Brain microvascular endothelial cell (primary cell): ENCODE measurements around the gene PRKCQ.

Experiments used
- DNase-seq: peaks from one replicate; pipeline ENCODE4 v3.0.0-alpha.2; 2020
- H3K27ac ChIP-seq: fragments of 250-450 bp; sonication (Bioruptor Pico); 2 replicates; pipeline ENCODE4 v1.5.1; 2020; ENCODE audit warnings: mild to moderate bottlenecking, moderate library complexity
- H3K27me3 ChIP-seq: fragments of 250-450 bp; sonication (Bioruptor Pico); replicated peaks from 2 replicates; pipeline ENCODE4 v1.5.1; 2020; ENCODE audit warnings: mild to moderate bottlenecking
- H3K36me3 ChIP-seq: fragments of 250-450 bp; sonication (Bioruptor Pico); replicated peaks from 2 replicates; pipeline ENCODE4 v1.5.1; 2020; ENCODE audit warnings: mild to moderate bottlenecking
- H3K4me3 ChIP-seq: 2 replicates; pipeline ENCODE4 v1.5.1; 2011; ENCODE audit warnings: low read depth, mild to moderate bottlenecking, control low read depth, low read length, moderate library complexity
- CTCF ChIP-seq: IDR thresholded peaks from 2 replicates; pipeline ENCODE4 v1.5.1; 2011; ENCODE audit warnings: low read depth, mild to moderate bottlenecking, moderate library complexity, low read length, control low read depth, inconsistent platforms; ENCODE audit errors: missing control alignments
- in situ Hi-C: cut with HindIII; loops from 2 replicates; pipeline ENCODE4 v1.10.0; 2017; ENCODE audit warnings: low sequenced_read_pairs, low pct_ligation_motif_present

Gene PRKCQ

GRCh38 chr10:6580279-6581029, 378 bp upstream of the PRKCQ start:
- DNase-seq, result peak; percentile 8
- Histone ChIP-seq H3K27ac (no peak overlapping the region), H3K36me3 (no peaks in the 10 kb centered on the region), H3K4me3 (peak overlapping the region; percentile 60), H3K27me3 (peaks cover 16% of the 10 kb centered on the region)
- TF ChIP-seq CTCF, result peak; percentile 42
- in situ Hi-C loops, result no loop called here

DNA sequence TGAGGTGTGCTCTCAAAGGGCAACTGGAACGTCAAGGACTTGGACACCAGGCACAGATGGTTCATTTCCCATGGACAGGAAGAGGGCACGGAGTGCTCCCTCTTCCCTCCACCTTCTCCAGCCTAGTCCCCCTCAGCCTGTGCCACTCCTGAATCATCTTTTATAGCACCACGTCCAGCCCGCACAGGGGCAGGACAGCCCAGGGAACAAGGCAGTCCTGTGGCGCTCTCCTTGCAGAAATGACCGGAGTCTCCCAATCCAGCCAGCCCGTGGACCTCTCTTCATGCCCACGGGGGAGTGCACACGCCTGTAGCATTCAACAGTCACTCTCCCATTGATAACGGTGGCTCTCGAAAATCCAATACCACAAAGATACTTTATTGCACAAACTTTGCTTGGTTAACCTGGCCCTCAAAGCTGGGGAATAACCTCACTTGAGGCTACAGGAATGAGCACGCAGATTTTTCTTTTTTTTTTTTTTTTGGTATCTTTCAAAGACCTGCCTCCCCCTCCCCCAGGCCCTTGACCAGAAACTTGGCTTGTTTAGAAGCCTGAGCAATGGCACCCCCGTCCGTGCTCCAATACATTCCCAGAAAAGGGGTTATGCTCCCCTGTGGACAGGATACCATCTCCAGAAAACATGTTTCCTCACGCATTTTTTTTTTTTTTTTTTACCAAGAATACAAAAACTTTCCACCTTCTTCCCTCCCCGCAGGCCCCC, 733 bp downstream of the PRKCQ start:
- Histone ChIP-seq H3K27ac (no peak overlapping the region), H3K4me3 (peak overlapping the region; percentile 51), H3K36me3 (no peaks in the 10 kb centered on the region), H3K27me3 (peaks cover 16% of the 10 kb centered on the region)
- no peak for TF ChIP-seq CTCF
- DNase-seq, result no peak
- in situ Hi-C loops, result no loop called here

GRCh38 chr10:6578795-6579182, 1.3 kb downstream of the PRKCQ start:
- Histone ChIP-seq H3K27ac (no peak overlapping the region), H3K36me3 (no peaks in the 10 kb centered on the region), H3K27me3 (peaks cover 16% of the 10 kb centered on the region), H3K4me3 (no peak overlapping the region)
- in situ Hi-C loops, result no loop called here
- TF ChIP-seq CTCF, result no peak
- no peak for DNase-seq

DNA sequence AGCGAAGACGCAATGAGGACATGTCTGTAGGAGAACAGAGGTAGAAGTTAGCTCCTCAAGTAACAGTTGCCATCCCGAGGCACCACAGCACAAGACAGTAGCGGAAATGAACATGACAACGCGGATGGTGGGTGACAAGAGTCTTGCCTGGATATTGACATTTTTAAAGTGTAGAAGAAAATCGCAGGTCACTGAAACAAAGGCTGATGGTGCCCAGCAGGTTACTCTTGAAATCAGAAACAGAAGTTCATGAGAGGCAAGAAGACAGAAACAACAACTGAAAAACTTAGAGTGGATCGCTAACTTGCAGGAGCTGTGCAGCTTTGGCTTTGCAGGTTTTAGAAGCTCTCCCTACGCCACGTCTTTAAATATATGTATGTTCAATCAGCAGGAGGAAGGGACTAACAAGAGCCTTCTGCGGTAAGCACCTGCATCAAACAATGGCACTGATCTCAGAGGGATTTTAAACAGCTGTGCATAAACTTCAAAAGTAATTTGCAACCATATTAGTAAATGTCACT, 1.8 kb downstream of the PRKCQ start:
- TF ChIP-seq CTCF, result no peak
- Histone ChIP-seq H3K27ac (no peak overlapping the region), H3K4me3 (no peak overlapping the region), H3K27me3 (peaks cover 16% of the 10 kb centered on the region), H3K36me3 (no peaks in the 10 kb centered on the region)
- DNase-seq, result no peak
- in situ Hi-C loops, result no loop called here

GRCh38 chr10:6576326-6576725, 3.8 kb downstream of the PRKCQ start:
- H3K27ac ChIP-seq, result no peak overlapping the region
- no peak overlapping the region for H3K4me3 ChIP-seq

More at GRCh38 chr10:6576326-6576725, 3.8 kb downstream of the PRKCQ start:
- TF ChIP-seq CTCF, result no peak
- DNase-seq, result no peak
- H3K27me3 ChIP-seq, result peaks cover 16% of the 10 kb centered on the region
- in situ Hi-C loops, result no loop called here
- H3K36me3 ChIP-seq, result no peaks in the 10 kb centered on the region
